ENCODE measurements around the gene CCDC110.

DNA sequence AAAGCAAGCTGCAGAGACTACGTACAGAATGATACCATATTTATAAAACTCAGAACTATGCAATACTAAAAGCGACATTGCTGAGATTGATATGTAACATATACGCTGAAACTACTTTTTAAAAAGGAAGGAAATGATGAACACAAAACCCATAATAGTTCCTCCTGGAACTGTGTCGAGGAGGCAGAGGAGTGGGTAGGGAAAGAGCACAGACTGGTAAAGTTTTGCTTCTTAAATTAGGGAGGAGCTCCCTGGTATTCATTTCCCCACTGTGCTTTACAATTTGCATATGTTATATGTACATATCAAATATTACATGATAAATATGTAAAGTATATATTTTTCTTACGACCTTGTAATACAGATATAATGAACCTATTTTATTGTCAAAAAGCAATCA, 59.7 kb downstream of the CCDC110 start:
- TF ChIP-seq JUN (IDR thresholded peaks at IDR 0.05; ENCODE audit: borderline replicate concordance, insufficient read depth, insufficient read length, low read depth), result no peak
- TF ChIP-seq POLR2A (IDR thresholded peaks at IDR 0.05; ENCODE audit: low read depth, low read length), result no peak

All from endothelial cell of umbilical vein (primary cell).